Measurements from ENCODE around the gene SETBP1. TPM values are rescaled to one million over a fixed set of nuclear protein-coding genes. Genes with fewer than 3 reads are reported as not detected.

SETBP1 gene
- total RNA-seq, 1 donor from 2014 or later: 80.0 TPM

DNA sequence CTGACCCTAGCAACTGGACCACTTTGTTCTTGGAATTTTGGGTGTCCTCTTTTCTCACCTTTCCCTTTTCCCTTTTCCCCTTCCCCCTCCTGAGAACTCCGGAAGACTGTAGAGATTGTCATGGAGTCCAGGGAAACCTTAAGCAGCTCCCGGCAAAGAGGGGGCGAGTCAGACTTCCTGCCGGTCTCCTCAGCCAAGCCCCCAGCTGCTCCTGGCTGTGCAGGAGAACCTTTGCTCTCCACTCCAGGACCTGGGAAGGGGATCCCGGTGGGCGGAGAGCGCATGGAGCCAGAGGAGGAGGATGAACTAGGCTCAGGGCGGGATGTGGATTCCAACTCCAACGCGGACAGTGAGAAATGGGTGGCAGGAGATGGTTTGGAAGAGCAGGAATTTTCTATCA lies 20.5 kb downstream of the SETBP1 start:
- no peak for DNase-seq (ENCODE audit: extremely low spot score, unreplicated experiment)
- Mint-ChIP-seq H3K9me3 (ENCODE audit: unreplicated experiment) (no peaks in the 10 kb centered on the region), H3K4me3 (ENCODE audit: unreplicated experiment) (no peak overlapping the region), H3K27me3 (ENCODE audit: unreplicated experiment) (no peaks in the 10 kb centered on the region), H3K4me1 (ENCODE audit: unreplicated experiment) (peaks cover 32% of the 10 kb centered on the region), H3K27ac (ENCODE audit: unreplicated experiment) (no peak overlapping the region), H3K36me3 (ENCODE audit: unreplicated experiment) (peaks cover 28% of the 10 kb centered on the region)
- TF ChIP-seq, protein P1, sequence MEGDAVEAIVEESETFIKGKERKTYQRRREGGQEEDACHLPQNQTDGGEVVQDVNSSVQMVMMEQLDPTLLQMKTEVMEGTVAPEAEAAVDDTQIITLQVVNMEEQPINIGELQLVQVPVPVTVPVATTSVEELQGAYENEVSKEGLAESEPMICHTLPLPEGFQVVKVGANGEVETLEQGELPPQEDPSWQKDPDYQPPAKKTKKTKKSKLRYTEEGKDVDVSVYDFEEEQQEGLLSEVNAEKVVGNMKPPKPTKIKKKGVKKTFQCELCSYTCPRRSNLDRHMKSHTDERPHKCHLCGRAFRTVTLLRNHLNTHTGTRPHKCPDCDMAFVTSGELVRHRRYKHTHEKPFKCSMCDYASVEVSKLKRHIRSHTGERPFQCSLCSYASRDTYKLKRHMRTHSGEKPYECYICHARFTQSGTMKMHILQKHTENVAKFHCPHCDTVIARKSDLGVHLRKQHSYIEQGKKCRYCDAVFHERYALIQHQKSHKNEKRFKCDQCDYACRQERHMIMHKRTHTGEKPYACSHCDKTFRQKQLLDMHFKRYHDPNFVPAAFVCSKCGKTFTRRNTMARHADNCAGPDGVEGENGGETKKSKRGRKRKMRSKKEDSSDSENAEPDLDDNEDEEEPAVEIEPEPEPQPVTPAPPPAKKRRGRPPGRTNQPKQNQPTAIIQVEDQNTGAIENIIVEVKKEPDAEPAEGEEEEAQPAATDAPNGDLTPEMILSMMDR (IDR thresholded peaks at IDR 0.05): no peak

DNA sequence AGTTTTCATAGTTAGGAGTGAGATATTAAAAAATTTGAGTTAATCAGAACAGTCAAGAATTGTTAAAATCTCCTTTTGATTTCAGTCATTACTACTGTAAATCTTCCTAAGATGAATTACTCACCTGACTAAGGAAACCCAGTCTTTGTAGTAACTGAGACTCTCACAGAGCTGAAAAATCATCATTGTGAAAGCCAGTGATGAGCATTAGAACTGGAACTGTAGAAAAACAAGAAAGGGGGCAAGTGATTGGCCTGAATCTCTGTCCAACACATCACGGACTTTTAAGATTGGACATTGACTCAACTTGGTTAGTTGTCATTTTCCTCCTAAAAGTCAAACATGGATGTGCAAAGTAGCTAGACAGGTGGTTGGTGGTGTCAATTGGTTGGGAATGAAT lies 21.9 kb downstream of the SETBP1 start:
- TF ChIP-seq, protein P1 (IDR thresholded peaks at IDR 0.05): no peak
- H3K4me3 Mint-ChIP-seq (ENCODE audit: unreplicated experiment): no peak overlapping the region
- H3K27ac Mint-ChIP-seq (ENCODE audit: unreplicated experiment): no peak overlapping the region
- no peaks in the 10 kb centered on the region for H3K9me3 Mint-ChIP-seq (ENCODE audit: unreplicated experiment)
- no peaks in the 10 kb centered on the region for H3K27me3 Mint-ChIP-seq (ENCODE audit: unreplicated experiment)
- H3K4me1 Mint-ChIP-seq (ENCODE audit: unreplicated experiment): peaks cover 26% of the 10 kb centered on the region
- no peak for DNase-seq (ENCODE audit: extremely low spot score, unreplicated experiment)
- H3K36me3 Mint-ChIP-seq (ENCODE audit: unreplicated experiment): peaks cover 37% of the 10 kb centered on the region

DNA sequence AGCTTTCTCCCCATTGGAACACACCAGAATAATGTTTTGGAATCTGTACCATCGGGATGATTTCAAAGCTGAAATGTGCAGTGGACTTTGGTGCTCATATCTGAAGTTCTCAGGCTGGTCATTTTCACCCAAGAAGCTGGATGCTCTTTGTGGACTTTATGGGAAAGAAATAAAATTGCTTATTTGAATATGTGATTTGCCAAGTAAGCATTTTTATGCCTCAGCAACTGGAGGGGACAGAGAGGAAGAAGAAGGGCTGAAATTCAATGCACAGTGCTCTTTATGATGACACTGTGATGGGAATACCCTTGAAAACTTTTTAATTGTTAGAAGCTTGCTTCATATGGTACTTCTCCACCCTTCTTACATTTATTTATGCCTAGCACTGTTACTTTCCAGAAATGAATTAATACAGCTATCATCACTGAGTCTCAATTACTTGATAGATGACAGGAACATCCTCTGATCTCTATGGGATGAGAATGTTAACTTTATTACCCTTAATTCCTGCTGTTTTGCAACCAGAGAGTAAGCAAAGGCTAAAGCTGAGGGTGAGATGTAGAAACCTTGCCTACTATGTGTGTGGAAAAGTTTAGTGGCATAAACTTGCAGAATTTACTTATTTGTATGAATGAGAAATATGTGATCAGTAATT lies 23.6 kb downstream of the SETBP1 start:
- Mint-ChIP-seq H3K9me3 (ENCODE audit: unreplicated experiment) (no peaks in the 10 kb centered on the region), H3K4me1 (ENCODE audit: unreplicated experiment) (peaks cover 36% of the 10 kb centered on the region), H3K36me3 (ENCODE audit: unreplicated experiment) (peaks cover 45% of the 10 kb centered on the region), H3K27me3 (ENCODE audit: unreplicated experiment) (no peaks in the 10 kb centered on the region), H3K27ac (ENCODE audit: unreplicated experiment) (no peak overlapping the region), H3K4me3 (ENCODE audit: unreplicated experiment) (no peak overlapping the region)
- no peak for DNase-seq (ENCODE audit: extremely low spot score, unreplicated experiment)
- TF ChIP-seq, protein P1 (IDR thresholded peaks at IDR 0.05): no peak

DNA sequence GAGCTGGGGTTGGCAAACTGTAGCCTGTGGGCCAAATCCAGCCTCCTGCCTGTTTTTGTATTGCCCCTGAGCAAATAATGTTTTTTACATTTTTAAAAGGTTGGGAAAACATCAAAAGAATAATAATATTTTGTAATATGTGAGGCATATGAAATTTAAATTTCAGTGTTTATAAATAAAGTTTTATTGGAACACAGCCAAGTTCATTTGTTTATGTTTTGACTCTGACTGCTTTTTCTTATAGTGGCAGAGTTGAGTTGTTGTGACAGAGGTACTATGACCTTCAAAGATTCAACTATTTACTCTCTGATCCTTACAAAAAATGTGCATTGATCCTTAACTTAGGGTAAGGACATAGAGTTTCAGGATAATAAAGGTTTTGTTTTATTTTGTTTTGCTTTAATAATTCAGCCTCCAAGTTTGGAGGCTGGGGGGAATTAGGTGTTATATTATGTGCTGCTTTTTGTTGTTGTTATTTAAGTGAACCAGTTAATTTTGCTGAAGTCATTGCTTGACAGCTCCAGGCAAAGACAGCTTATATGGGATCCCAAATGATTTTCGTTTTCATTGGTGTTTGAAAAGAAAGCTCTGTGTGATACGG lies 24.5 kb downstream of the SETBP1 start:
- Mint-ChIP-seq H3K9me3 (ENCODE audit: unreplicated experiment) (no peaks in the 10 kb centered on the region), H3K4me3 (ENCODE audit: unreplicated experiment) (no peak overlapping the region), H3K27me3 (ENCODE audit: unreplicated experiment) (no peaks in the 10 kb centered on the region), H3K27ac (ENCODE audit: unreplicated experiment) (no peak overlapping the region), H3K4me1 (ENCODE audit: unreplicated experiment) (peaks cover 30% of the 10 kb centered on the region), H3K36me3 (ENCODE audit: unreplicated experiment) (peaks cover 45% of the 10 kb centered on the region)
- TF ChIP-seq, protein P1 (IDR thresholded peaks at IDR 0.05): no peak
- DNase-seq (ENCODE audit: extremely low spot score, unreplicated experiment): no peak

DNA sequence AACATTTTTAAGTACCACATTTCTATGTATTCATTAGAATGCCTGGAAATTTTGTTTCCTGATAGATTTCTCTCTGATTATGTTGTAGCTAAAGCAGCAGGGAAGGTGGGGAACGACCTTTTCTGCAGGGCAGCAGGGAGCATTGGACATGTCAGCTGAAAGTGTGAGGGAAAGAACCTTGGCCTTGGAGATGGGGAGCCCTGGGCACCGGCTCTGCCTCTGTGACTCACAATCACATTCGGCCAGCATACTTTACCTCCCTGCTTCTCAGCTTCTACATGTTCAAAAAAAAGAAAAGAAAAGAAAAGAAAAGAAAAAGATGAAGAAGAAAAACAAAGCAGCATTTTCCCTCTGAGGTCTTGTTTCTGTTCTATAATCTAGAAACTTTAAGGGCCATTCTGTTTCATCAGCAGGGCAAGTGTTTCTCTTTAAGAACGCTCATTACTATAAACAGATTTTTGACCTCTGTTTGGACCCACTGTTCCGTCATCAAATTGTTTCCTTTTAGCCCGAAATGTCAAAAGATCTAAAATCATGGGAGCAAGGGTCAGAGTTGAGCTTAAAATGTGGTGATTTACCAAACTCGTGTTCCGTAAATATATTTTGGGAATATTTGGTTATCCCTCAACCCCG lies 27.9 kb downstream of the SETBP1 start:
- no peak overlapping the region for H3K4me3 Mint-ChIP-seq (ENCODE audit: unreplicated experiment)
- H3K27ac Mint-ChIP-seq (ENCODE audit: unreplicated experiment): peak overlapping the region; percentile 79
- TF ChIP-seq, protein P1 (IDR thresholded peaks at IDR 0.05): no peak
- H3K27me3 Mint-ChIP-seq (ENCODE audit: unreplicated experiment): no peaks in the 10 kb centered on the region
- no peaks in the 10 kb centered on the region for H3K9me3 Mint-ChIP-seq (ENCODE audit: unreplicated experiment)
- DNase-seq (ENCODE audit: extremely low spot score, unreplicated experiment): no peak
- peaks cover 43% of the 10 kb centered on the region for H3K36me3 Mint-ChIP-seq (ENCODE audit: unreplicated experiment)
- peaks cover 25% of the 10 kb centered on the region for H3K4me1 Mint-ChIP-seq (ENCODE audit: unreplicated experiment)
